HG03565 (cell line): Measurements from ENCODE around the gene GATAD2A.
A peak's percentile ranks its signal among the peaks of the same experiment; 100 is the strongest.

Experiments used
- ATAC-seq: cut with Tn5 transposase; IDR thresholded peaks from one replicate; pipeline ENCODE4 v1.9.1; 2021; ENCODE audit warnings: mild to moderate bottlenecking, moderate library complexity; ENCODE audit not compliant: unreplicated experiment

The GATAD2A gene

DNA sequence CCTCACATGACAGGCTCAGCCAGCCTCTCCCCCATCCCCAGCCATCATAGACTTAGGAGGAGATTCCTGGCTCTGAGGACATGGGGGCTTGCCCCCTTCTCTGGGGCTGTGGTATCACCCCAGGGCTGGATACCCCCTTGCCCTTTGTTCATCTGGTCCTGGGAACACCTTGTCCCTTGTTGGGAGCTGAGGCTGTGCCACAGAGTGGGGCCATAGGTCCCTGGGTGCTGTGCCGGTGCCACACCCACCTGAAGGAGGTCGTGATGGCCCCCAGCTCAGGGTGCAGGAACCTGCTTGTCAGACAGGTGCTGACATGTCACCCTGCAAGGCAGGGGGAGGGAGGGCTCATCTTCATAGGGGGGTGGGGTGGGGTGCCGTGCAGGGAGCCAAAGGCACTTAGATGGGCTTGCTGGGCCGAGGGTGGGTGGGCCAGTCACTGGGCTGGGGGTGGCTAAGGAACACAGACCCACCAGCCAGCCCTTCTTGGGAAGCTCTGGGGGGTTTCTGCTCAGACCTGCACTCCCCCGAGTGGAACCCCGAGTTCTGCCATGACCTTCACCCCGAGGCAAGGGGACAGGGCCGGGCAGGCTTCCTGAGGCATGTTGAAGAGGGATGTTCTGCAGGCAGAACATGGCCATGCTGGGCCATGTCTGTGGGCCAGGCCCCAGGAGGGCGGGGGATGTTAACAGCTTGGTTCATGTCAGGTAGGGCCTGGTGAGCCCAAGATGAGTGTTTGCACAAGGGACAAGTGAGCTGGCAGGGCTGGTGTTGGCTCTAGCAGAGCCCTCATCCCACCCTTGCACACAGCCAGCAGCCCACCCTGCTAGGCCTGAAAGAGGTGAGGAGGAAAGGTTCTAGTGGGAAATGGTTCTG, 81.8 kb downstream of the GATAD2A start:
- ATAC-seq: no peak

- ATAC-seq: no peak
Observed at GRCh38 chr19:19487950-19488874, 82.7 kb downstream of the GATAD2A start.

DNA sequence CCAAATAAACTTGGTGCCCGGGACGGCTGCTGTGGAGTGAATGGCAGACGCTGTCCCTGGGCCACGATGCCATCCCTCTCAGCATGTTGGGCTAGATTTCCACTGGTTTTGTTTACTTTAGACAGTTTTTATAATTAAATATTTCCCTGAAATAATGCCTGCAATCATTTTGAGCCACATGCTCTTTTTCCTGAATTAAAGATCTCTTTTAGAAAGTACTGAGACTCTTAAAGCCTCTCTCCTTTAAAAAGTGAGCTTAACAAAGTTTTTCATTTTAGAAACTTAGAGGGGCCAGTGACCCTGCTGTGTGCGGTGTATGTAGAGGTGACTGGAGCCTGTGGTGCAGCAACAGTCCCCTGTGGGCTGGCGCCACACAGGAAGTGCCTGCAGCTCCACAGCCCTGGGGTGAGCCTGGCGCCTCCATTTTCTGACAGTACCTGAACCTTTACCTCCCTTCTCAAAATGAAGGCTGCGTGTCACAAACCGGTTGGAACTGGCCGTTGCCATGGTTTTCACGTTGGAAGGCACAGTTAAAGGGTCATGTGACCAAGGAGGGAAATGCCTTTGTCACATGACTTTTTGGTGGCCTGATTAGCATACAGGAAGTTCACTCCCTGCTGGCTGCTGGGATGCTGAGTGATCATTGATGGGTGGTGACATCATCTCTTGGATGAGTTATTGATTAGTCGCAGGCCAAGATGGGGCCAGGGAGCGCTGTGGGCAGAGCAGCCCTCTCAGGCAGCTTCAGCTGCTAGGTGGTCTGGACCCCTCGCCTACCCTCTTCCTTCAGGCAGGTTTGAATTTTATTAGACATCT, 83.6 kb downstream of the GATAD2A start:
- peak; percentile 62 for ATAC-seq

GRCh38 chr19:19489804-19490204, 84.3 kb downstream of the GATAD2A start:
- no peak for ATAC-seq

GRCh38 chr19:19490214-19490968, 84.9 kb downstream of the GATAD2A start:
- ATAC-seq: no peak

- ATAC-seq: no peak
Observed at GRCh38 chr19:19491321-19492025, 86.0 kb downstream of the GATAD2A start.

- ATAC-seq: no peak
Observed at GRCh38 chr19:19492026-19492610, 86.6 kb downstream of the GATAD2A start.

GRCh38 chr19:19493841-19494546, 88.5 kb downstream of the GATAD2A start:
- no peak for ATAC-seq

GRCh38 chr19:19495614-19496603, 90.4 kb downstream of the GATAD2A start:
- no peak for ATAC-seq

DNA sequence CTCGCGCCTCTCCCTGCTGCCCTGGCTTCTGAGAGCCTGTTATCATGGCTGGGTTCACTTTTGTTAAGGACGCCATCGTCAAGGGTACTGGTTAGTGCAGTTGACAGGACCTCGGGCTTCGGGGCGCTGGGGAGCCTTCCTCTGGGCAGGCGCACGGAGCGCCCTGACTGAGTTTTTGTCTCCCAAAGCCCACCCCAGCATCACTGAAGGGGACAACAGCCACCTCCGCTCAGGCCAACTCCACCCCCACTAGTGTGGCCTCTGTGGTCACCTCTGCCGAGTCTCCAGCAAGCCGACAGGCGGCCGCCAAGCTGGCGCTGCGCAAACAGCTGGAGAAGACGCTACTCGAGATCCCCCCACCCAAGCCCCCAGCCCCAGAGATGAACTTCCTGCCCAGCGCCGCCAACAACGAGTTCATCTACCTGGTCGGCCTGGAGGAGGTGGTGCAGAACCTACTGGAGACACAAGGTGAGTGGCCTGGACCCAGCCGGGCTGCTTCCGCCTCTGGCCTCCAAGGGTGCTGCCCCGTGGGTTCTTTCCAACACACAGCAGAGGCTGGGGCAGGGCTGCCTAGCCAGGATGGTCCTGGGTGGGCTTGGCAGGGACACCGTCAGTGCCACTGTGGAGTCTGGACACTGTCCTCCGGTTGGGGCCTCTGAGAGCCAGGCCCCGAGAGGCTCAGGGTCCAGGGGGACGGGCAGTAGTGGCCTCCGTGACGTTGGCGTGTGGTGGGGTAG, 92.9 kb downstream of the GATAD2A start:
- ATAC-seq: no peak

- ATAC-seq: no peak
Observed at GRCh38 chr19:19499272-19499995, 94.0 kb downstream of the GATAD2A start.

DNA sequence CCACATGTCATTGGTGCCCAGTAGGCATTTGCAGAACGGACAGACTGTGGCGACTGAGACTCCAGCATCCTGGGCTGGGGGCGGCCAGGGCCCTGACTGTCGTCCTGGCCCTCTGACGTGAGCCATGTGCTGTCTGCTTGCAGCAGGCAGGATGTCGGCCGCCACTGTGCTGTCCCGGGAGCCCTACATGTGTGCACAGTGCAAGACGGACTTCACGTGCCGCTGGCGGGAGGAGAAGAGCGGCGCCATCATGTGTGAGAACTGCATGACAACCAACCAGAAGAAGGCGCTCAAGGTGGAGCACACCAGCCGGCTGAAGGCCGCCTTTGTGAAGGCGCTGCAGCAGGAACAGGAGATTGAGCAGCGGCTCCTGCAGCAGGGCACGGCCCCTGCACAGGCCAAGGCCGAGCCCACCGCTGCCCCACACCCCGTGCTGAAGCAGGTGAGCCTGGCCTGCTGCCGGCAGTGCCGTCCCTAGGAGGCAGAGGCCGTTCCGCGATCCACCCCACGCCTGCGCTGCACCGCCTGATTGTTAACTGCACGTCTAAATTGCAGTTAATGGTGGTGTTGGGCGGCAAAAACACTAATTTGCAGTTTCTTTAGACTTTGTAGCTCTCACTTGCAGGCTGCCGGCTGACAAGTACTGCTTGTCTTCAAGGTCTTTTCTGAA, 95.6 kb downstream of the GATAD2A start:
- ATAC-seq: no peak

DNA sequence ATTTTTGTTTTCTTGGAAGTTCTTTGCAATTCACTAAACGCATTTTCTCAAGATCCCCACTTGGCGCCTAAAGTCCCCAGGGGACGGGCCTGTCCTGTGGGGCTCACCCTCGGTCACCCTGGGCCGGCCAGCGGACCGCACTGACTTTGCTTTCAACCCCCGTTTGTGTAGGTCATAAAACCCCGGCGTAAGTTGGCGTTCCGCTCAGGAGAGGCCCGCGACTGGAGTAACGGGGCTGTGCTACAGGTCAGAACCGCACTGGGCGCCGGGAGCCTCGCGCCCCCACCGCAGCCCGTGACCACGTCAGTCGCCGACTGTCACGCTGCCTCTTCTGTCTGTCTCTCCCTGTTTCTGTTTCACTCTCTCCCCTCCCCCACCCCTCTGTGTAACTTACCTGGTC, 96.3 kb downstream of the GATAD2A start:
- ATAC-seq: no peak

GRCh38 chr19:19502281-19502680, 96.8 kb downstream of the GATAD2A start:
- no peak for ATAC-seq

DNA sequence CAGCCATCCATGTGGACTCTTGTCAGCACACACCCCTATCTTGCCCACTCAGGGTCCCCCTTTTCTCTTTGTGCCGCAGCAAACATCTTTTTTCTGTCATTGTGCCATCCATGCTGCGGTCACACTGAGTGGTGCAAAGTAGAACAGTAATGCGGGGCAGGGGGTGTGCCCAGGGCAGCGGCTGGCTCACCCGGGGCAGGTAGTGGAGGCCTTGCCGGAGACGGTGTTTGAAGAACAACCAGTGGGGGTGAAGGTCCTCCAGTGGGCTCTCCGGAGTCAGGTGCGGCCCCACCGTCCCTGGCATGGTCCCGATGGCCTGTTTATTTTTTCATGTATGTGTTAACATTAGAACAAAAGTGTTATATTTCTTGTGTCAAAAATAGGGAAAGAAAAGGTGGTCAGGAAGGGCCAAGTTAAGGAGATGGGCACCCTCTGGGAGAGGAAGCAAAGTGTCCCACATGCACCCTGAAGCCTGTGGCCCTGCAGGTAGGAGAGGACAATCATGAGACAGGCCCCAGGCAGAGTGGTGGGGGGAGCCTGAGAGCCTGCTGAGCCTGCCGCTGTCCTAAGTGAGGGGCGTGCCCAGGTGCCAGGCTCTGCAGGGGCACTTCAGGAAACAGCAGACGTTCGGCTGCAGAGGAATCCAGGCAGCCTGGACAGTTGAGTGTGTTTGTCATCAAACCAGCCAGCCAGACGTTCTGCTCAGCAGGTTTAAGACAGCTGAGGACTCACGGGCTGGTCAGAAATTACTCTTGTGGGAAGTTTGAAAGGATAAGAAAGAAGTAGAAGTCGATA, 97.5 kb downstream of the GATAD2A start:
- no peak for ATAC-seq
